Colonic mucosa (tissue), 4 donors: ENCODE measurements around the gene BMPER. TPM values are rescaled to one million over a fixed set of nuclear protein-coding genes. Genes with fewer than 3 reads are reported as not detected.

Experiments
- DNase-seq: peaks from one replicate; pipeline ENCODE4 v3.0.0-alpha.2; 2020
- H3K27ac ChIP-seq: fragments of 200-600 bp; one replicate; pipeline ENCODE4 v1.8.0; 2021
- H3K27me3 ChIP-seq: fragments of 200-600 bp; one replicate; pipeline ENCODE4 v1.8.0; 2021
- H3K36me3 ChIP-seq: fragments of 200-600 bp; one replicate; pipeline ENCODE4 v1.8.0; 2021
- H3K4me1 ChIP-seq: fragments of 200-600 bp; one replicate; pipeline ENCODE4 v1.8.0; 2021; ENCODE audit warnings: mild to moderate bottlenecking
- H3K4me3 ChIP-seq: fragments of 200-600 bp; one replicate; pipeline ENCODE4 v1.8.0; 2021
- H3K9ac ChIP-seq, 2 donors: one replicate each; pipeline ENCODE4 v1.7.0; 2013; ENCODE audit warnings: control low read depth in 2 of 2, low read depth in 2 of 2, low read length in 2 of 2
- H3K9me3 ChIP-seq: fragments of 200-600 bp; one replicate; pipeline ENCODE4 v1.8.0; 2021
- CTCF ChIP-seq: fragments of 200-600 bp; IDR thresholded peaks from one replicate; pipeline ENCODE4 v1.8.0; 2022; ENCODE audit warnings: antibody characterized with exemption, mild to moderate bottlenecking
- intact Hi-C: fragments of 100-400 bp; cut with DNase I; formaldehyde crosslinking; loops from one replicate; pipeline ENCODE4 v1.14.1; 2022
- total RNA-seq, 2 donors: library from RNA; stranded (reverse); fragmentation: NEBNext Ultra II Directional in 1 of 2; extraction: Animal tissue kit (Norgen Biotek cat#: 25700) in 1 of 2; gene quantifications; one replicate each; pipeline ENCODE4 v1.2.1, GENCODE V29; 2021
- donor health status: healthy.
- donor health status: DM: no; HTN: no; CAD: no.
- donor health status: DM: no; HTN: no; CAD: no.

Gene BMPER
- 1 to 10 TPM in 1 of 2 donors, under 1 TPM in 1; 0.85 to 1.3 TPM for total RNA-seq

- no peak for TF ChIP-seq CTCF
- peak within 1 kb of the TSS in 1 of 2 donors; percentile 62 for H3K9ac ChIP-seq
- H3K27me3 ChIP-seq, result peaks cover 28% of the 10 kb centered on the region
- H3K9me3 ChIP-seq, result no peaks in the 10 kb centered on the region
- peak; percentile 28 for DNase-seq
- H3K36me3 ChIP-seq, result no peaks in the 10 kb centered on the region
- H3K27ac ChIP-seq, result peak within 1 kb of the TSS; percentile 34
- H3K4me3 ChIP-seq, result peak within 1 kb of the TSS; percentile 46
- intact Hi-C loops, result no loop called here
- peaks cover 4% of the 10 kb centered on the region for H3K4me1 ChIP-seq
Measured at GRCh38 chr7:33905389-33906032, at the start of gene BMPER. BMPER (plus strand) TSS chr7:33905539; CDS start chr7:33905614, 75 bp downstream.

GRCh38 chr7:33861947-33862346 is 43.4 kb upstream of the BMPER start:
- no peaks in the 10 kb centered on the region for H3K9me3 ChIP-seq
- H3K4me1 ChIP-seq, result no peaks in the 10 kb centered on the region
- no peaks in the 10 kb centered on the region for H3K27me3 ChIP-seq
- no peak for DNase-seq
- no peak overlapping the region for H3K4me3 ChIP-seq
- intact Hi-C loops, result no loop called here
- no peaks in the 10 kb centered on the region for H3K36me3 ChIP-seq
- H3K27ac ChIP-seq, result no peak overlapping the region
- no peak for TF ChIP-seq CTCF
- no peak overlapping the region for H3K9ac ChIP-seq

GRCh38 chr7:33862946-33863814 is 42.2 kb upstream of the BMPER start:
- Histone ChIP-seq H3K9me3 (no peaks in the 10 kb centered on the region), H3K4me1 (no peaks in the 10 kb centered on the region), H3K9ac (no peak overlapping the region), H3K36me3 (no peaks in the 10 kb centered on the region), H3K27me3 (no peaks in the 10 kb centered on the region), H3K4me3 (no peak overlapping the region), H3K27ac (no peak overlapping the region)
- DNase-seq, result no peak
- TF ChIP-seq CTCF, result no peak
- intact Hi-C loops, result no loop called here

GRCh38 chr7:33868166-33868565 is 37.2 kb upstream of the BMPER start:
- no peaks in the 10 kb centered on the region for H3K9me3 ChIP-seq
- no peaks in the 10 kb centered on the region for H3K4me1 ChIP-seq
- no peak overlapping the region for H3K9ac ChIP-seq
- H3K36me3 ChIP-seq, result no peaks in the 10 kb centered on the region
- no peak for TF ChIP-seq CTCF
- no peak overlapping the region for H3K27ac ChIP-seq
- intact Hi-C loops, result no loop called here
- no peaks in the 10 kb centered on the region for H3K27me3 ChIP-seq
- H3K4me3 ChIP-seq, result no peak overlapping the region
- DNase-seq, result no peak

- DNase-seq, result no peak
- Histone ChIP-seq H3K9ac (no peak overlapping the region), H3K9me3 (no peaks in the 10 kb centered on the region), H3K27ac (no peak overlapping the region), H3K36me3 (no peaks in the 10 kb centered on the region), H3K27me3 (no peaks in the 10 kb centered on the region), H3K4me1 (no peaks in the 10 kb centered on the region), H3K4me3 (no peak overlapping the region)
- no peak for TF ChIP-seq CTCF
- intact Hi-C loops, result no loop called here
Measured at GRCh38 chr7:33869176-33869575, 36.2 kb upstream of the BMPER start.
